ENCODE measurements around the gene CUL3.

DNA sequence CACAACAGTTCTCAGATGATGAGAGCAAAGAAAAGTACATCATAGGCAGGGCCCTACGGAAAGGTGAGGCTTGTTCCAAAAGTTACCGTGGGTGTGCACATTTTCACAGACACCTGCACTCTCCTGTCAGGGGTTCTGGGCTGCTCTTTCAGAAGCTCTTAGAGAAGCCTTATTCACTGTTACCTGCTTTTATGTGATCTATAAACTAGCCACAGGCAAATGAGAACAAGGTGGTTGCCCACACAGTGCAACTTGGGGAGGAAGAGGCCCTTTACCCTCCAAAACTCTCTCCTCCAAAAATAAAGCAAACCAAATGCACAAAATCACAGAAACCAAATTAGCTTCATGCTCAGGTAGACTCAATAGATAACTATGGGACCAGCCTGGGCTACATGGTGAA lies 11.1 kb upstream of the CUL3 start:
- TF ChIP-seq, protein P1, sequence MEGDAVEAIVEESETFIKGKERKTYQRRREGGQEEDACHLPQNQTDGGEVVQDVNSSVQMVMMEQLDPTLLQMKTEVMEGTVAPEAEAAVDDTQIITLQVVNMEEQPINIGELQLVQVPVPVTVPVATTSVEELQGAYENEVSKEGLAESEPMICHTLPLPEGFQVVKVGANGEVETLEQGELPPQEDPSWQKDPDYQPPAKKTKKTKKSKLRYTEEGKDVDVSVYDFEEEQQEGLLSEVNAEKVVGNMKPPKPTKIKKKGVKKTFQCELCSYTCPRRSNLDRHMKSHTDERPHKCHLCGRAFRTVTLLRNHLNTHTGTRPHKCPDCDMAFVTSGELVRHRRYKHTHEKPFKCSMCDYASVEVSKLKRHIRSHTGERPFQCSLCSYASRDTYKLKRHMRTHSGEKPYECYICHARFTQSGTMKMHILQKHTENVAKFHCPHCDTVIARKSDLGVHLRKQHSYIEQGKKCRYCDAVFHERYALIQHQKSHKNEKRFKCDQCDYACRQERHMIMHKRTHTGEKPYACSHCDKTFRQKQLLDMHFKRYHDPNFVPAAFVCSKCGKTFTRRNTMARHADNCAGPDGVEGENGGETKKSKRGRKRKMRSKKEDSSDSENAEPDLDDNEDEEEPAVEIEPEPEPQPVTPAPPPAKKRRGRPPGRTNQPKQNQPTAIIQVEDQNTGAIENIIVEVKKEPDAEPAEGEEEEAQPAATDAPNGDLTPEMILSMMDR (IDR thresholded peaks at IDR 0.05; ENCODE audit: insufficient read depth, low read length, poor library complexity, severe bottlenecking) = no peak
- TF ChIP-seq EZH2phosphoT487 (conservative IDR thresholded peaks at IDR 0.05; ENCODE audit: low read length) = no peak
